GM19468 (cell line): ENCODE measurements around the gene UBR3.
A peak's percentile ranks its signal among the peaks of the same experiment; 100 is the strongest.
"Not testable (repeated sequence)": the region's sequence is repeated elsewhere in the genome, so short reads cannot be mapped to it uniquely, and the experiment has no call there.

Experiments used
- ATAC-seq: cut with Tn5 transposase; IDR thresholded peaks from one replicate; pipeline ENCODE4 v1.9.1; 2021; ENCODE audit warnings: mild to moderate bottlenecking, moderate library complexity, moderate number of reproducible peaks; ENCODE audit not compliant: unreplicated experiment; ENCODE audit errors: extremely low read depth

Gene UBR3

DNA sequence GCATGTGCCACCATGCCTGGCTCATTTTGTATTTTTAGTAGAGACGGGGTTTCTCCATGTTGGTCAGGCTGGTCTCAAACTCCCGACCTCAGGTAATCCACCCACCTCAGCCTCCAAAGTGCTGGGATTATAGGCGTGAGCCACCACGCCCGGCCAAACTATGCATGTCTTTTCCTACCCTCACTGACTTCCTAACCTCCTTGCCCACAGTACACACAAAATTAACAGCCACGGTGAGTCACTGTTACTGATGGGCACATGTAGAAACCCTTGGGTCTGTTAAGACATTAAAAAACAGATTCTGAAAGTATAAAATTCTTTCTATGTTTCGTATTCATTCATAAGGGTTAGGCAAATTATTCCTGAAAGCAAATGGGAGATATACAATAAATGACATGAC lies 7.2 kb upstream of the UBR3 start:
- ATAC-seq = not testable (repeated sequence)

GRCh38 chr2:169822036-169822435 lies 5.2 kb upstream of the UBR3 start:
- no peak for ATAC-seq

DNA sequence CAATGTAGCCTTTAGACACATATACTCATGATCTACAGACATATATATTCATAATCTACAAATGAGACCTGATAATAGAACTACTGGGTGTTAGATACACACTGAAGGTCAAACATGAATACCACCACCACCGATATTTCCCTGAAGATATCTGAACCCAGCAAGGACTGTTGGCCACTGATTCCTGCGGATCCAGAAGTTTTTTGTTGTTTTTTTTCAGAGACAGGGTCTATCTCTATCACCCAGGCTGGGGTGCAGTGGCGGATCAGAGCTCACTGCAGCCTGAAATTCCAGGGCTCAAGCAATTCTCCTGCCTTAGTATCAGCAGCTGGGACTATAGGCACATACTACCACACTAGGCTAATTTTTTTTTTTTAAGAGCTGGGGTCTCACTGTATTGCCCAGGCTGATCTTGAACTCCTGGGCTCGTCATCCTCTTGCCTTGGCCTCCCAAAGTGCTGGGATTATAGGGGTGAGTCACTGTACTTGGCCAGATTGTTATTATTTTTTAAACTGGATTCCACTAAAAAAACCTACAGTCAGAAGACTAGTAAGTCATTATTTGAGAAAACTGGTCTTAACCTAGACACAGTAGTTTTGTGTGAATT lies 4.4 kb upstream of the UBR3 start:
- no peak for ATAC-seq

- ATAC-seq = no peak
Measured at GRCh38 chr2:169823996-169824372, 3.3 kb upstream of the UBR3 start.

DNA sequence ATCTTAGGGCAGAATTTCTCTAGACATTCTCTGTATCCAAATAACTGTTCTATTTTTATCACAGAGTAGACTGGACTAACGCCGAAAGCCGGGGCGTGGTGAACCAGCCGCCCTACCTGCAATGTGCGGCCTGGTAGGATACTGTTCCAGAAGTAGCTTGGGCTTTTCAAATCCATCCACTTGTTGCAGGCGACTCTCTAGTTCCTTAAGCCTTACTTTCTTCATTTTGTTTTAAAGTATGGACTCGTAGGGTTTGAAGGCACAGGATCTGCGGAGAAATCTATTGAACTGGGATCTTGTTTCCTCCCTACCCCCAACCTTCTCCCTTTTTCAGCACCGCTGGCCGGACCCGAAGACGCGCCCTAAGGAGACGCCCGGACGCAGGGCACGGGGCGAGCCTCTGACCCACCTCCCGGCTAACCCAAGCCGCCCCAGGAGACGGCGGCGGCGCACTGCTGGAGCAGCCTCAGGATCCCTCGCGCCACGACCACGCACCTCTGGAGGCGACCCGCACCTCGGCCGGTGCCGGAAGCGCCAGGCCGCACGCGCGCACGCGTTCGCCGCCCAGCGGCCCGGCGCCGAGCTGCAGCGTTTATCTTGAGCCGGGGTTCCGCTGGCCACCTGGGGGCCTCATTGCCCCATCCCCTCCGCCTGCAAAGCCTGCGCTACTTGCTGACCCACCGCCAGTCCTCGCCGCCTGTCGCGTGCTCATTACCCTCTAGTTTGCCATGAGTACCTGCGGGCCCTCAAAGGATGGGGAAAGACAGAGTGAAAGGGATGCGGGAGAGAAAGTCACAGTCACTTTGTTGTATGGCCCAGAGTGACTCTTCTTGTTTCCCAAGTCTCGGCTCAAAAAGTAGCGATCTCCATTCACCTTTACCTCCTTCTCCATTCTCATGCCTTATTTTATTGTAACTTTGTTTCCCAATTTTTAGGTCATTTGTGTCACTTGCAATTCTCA lies 2.6 kb upstream of the UBR3 start, which contains the start of gene METTL5:
METTL5 (minus strand) TSS at position 533 of the 961 bp plus-strand sequence; CDS start at position 225, 308 bp downstream.
- no peak for ATAC-seq

DNA sequence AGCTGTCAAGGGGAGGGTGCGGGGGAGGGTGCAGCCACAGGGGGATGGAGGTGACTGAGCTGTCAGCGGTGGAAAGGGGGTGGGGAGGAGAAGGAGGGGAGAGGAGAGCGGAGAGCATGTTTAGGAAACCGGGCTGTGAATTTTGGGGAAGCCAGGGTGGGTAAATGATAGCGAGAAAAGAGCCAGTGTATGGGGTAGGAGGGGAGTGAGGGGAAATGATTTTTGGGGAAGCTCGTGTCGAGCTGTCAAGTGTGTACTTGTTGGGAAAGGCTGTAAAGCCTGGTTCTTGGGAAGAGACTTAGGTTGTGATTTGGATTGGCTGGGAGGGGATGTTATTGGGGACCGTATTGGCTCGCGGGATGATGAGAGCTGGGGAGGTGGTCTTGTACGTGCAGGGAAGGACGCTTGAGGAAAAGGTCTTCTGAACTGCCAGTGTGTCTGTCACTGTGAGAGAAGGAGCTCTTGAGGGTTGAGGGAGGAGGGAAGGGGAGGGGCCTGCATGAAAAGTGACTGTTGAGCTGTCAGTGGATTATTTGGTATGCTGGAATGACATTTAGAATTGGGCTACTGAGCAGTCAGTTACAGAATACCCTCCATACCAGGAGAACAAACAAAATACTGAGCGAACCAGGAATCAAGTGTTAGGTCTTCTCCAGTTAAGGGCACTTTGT lies 1.0 kb downstream of the UBR3 start:
- ATAC-seq = peak; percentile 21

- ATAC-seq = no peak
Measured at GRCh38 chr2:169834401-169834800, 7.1 kb downstream of the UBR3 start.

DNA sequence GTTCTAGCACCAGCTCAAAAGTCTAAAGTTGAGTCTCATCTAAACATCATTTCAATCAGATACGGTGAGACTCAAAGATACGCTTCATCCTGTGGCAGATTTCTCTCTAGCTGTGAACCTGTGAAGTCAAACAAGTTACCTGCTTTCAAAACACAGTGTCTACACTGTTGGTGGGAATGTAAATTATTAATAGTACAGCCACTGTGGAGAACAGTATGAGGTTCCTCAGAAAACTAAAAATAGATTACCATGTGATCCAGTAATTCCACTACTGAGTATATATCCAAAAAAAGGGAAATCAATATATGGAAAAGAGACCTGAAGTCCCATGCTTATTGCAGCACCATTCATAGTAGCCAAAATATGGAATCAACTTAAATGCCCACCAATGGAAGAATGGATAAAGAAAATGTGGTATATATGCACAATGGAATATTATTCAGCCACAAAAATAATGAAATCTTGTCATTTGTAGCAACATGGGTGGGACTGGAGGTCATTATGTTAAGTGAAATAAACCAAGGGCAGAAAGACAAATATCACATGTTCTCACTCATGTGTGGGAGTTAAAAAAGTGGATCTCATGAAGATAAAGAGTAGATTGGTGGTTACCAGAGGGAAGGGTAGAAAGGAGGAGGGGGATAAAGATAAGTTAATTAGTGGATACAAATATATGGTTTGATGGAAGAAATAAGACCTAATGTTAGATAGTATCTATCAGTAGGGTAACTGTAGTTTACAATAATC lies 11.7 kb downstream of the UBR3 start:
- ATAC-seq = no peak

DNA sequence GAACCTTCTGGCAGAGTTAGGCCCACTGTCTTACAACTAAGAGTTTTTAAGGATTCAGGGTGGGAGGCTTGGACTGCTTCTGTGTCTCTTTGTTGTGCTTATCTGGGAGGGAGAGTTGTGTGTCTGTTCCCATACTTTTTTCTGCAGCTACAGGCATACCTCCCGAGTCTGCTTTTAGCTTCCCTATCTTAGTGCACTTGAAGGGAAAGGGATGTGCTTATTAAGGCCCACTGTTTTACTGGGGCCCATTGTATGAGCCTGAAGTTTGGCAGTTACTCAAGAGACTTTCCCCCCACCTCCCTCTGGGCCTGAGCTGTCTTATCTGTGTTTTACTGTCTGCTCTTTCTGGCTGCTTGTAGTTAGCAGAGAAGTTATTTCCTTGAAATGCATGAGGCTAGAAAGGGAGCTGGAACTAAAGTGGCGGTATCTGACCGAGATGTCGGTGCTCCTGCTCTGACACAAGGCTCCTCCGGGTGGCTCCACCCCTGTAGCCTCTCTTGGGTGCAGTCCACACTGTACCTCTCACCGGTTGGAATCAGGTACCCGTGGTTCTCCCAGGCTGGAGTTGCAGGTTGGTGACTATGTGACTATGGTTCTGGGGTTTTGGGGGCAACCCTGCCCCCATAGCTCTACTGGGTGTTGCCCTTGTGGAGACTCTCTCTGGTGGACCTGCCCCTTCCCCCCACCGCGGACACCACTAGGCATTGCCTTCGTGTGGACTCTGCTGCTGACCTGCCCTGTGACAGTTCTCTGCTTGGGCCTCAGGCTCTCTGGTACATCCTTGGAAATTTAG lies 12.9 kb downstream of the UBR3 start:
- no peak for ATAC-seq

DNA sequence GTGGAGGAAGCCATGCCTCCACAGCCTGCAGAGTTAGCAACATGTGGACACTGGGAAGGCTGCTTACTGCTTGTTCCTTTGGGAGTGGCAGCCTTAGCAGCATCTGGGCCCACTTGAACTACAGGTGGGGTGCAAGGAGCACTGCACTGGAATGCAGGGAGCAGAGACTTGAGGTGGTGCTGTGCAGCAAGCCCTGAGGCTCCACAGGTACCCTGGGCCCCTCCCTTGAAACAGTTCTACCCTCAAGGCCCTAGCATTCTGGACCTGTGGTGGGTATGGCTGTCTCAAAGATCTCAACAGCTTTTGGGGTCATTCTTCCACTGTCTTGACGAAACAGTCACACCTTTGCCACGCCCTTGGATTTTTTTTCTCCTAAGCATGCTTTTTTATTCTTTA lies 13.5 kb downstream of the UBR3 start:
- ATAC-seq = no peak

DNA sequence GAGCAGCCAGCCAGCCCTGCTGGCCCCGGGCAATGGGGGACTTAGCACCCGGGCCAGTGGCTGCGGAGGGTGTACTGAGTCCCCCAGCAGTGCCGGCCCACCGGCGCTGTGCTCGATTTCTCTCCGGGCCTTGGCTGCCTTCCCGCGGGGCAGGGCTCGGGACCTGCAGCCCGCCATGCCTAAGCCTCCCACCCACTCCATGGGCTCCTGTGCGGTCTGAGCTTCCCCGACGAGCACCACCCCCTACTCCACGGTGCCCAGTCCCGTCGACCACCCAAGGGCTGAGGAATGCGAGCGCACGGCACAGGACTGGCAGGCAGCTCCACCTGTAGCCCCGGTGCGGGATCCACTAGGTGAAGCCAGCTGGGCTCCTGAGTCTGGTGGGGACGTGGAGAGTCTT lies 14.4 kb downstream of the UBR3 start:
- ATAC-seq = not testable (repeated sequence)

DNA sequence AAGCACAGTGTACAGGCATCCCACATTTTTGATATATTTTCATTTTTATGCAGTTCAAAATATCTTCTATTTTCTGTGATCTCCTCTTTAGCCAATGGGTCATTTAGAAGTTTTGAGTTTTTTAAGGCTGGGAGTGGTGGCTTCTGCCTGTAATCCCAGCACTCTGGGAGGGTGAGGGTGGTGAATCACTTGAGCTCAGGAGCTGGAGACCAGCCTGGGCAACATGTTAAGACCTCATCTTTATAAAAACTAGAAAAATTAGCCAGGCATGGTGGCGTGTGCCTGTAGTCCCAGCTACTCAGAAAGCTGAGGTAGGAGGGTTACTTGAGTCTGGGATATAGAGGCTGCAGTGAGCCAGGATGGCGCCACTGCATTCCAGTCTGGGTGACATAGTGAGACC lies 17.8 kb downstream of the UBR3 start:
- no peak for ATAC-seq

DNA sequence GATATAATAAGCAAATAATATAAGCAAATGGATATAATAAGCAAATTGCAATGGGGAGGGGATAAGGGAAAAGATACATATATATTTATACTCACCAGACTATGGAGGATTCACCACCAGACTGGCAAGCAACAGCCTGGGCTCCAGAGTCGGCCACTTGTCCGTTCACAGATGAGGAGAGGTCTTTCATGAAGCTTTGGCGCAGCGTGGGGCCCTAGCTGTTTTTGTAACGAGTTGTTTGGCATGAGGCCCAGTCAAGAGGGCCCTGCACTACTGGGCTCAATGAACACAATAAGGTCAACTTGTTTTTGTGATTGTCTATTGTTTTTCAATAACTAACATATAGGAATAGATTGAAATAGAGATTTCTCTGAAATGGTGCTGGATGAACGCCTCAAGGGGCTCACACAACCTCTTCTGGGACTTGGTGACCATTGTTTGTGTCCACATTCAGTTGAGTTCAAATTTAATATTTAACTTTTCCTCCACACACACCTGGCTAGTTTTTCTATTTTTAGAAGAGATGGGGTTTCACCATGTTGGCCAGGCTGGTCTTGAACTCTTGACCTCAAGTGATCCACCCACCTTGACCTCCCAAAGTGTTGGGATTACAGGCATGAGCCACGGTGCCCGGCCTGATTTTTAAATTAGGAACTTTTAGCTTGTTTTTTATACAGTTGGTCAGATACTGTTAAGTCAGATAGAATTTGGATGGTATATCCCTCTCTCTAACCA lies 21.9 kb downstream of the UBR3 start:
- not testable (repeated sequence) for ATAC-seq

GRCh38 chr2:169849710-169850109 lies 22.5 kb downstream of the UBR3 start:
- ATAC-seq = no peak

GRCh38 chr2:169853041-169853668 lies 25.9 kb downstream of the UBR3 start:
- no peak for ATAC-seq

GRCh38 chr2:169855281-169856258 lies 28.3 kb downstream of the UBR3 start:
- ATAC-seq = not testable (repeated sequence)

DNA sequence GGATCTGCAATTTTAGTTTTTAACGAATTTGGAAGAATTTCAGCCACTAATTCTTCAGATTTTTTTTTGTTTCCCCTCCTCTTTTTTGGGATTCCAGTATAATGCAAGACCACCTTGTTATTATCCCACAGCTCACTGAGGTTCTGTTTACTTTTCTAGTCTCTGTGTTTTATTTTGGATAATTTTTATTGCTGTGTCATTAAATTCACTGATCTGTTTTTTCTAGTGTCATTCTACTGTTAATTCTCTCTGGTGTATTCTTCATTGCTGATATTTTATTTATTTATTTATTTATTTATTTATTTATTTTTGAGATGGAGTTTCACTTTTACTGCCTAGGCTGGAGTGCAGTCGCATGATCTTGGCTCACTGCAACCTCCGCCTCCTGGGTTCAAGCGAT lies 32.2 kb downstream of the UBR3 start:
- ATAC-seq = no peak
